HL-60/S4 (cell line): ENCODE results near the gene ABLIM1.

Experiments
- in situ Hi-C: fragments of 300-500 bp; cut with MboI; formaldehyde crosslinking; loops from 2 replicates; pipeline ENCODE4 v1.14.3; 2022; ENCODE audit warnings: low sequenced_read_pairs

The ABLIM1 gene

DNA sequence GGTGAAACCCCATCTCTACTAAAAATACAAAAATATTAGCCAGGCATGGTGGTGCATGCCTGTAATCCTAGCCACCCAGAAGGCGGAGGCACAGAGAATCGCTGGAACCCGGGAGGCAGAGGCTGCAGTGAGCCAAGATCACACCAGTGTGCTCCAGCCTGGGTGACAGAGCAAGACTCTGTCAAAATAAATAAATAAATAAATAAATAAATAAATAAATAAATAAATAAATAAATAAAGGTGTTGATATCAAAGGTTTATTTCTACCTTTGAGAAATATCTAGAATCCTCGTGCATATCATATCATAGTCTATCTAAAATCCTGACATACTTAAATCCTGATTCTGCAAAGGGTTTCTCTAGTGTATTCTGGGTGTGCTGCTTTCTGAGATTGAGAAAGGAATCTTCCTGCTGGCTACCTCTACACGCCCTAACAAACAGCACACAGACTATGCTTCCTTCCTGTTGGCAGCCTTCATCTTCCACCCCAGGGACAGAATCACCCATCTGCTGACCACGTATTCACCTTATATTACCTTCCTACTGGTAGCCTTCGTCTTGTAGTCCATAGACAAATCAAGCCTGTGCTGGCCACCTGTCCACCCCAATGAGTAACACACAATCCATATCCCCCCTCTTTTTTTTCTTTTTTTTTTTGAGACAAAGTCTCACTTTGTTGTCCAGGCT lies 8.7 kb downstream of the ABLIM1 start:
- in situ Hi-C loops: no loop called here

DNA sequence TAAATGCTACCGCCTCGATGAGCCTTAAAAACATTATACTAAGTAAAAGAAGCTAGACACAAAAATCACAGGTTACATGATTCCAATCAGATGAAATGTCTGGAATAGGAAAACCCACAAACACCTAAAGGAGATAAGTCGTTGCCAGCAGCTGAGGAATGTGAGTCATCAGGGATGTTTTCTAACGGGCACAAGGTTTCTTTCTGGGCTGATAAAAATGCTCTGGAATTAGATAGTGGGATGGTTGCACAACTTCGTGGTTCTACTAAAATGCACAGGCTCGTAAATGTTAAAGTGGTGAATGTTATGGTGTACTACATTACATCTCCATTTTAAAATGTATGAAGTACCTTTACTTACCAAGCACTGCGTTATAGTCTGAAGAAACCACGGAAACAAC lies 9.7 kb downstream of the ABLIM1 start:
- in situ Hi-C loops: no loop called here

DNA sequence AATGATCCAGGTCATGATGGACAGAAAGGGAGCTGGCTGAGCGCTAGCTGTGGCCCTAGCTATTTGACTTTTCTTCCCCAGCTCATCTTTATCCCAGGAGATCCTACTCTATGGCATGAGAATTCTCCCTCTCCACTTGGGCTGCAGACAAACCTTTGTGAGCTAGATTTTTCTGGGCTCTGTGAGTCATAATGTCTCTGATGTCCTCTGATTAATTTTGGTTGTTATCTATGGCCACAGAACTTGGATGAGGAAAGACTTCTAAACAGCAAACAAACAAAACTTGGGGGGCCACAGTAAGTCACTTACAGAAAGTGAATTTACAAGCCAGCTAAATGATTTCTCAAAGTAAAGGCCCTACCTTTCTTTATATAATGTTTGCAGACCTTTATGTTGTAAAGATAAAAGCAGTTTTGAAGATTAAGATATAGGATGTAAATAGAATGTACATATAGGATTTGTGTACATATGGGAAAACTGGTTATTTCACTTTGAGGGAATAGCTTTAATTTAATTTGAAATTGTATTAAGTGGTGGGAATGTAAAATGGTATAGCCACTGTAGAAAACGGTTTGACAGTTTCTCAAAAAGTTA lies 10.4 kb downstream of the ABLIM1 start:
- in situ Hi-C loops: no loop called here

DNA sequence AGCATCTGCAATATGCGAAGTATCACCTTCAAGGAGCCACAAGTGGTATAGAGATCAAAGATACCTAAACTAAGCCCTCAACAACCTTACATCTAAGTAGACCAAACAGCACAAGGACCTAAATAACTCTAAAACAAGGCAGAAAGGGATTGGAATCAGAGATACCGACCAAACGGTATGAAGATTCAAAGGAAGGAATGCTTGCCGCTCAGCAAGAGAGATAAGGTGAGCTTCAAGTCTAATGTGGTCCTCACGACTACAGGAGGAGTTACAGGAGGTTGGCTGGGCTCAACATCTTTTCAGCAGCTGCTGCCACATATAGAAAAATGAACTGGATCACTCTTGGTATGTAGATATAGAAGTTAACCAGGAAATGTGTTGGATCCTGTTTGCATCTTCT lies 11.6 kb downstream of the ABLIM1 start:
- in situ Hi-C loops: no loop called here

DNA sequence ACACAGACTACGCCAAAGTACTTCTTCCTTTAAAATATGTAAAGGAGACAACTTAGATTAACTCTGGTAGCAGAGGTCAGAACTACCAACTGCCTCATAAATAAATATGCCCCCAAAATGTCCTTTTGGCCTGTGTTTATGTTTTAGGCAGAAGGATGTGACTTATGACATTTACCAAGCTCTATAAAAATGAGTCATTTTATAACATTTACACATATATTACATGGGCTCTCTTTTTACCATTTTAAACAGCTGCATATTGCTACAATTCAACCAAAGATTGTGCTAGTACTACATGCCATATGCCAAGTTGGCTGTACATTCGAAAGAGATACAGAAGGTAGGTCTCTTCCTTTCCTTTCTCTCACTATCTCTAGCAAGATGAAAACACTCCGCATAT lies 12.4 kb downstream of the ABLIM1 start:
- in situ Hi-C loops: no loop called here

DNA sequence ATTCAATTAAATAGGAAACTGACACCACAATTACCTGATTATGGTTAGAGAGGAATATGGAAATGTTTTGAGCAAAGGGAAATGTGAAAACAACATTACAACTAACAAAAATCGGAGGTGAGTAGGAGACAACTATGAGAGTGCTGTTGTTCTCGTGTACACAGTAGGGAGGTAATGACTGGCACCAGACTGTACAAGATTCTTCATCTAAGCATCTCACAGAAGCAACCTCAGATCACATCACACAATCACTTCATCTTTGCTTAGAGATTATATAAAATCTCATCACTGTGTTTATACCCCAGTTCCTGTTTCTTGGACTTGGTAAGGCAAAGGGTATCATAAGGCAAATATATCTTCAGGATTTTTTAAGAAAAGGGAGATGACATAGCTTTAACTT lies 14.9 kb downstream of the ABLIM1 start:
- in situ Hi-C loops: no loop called here

DNA sequence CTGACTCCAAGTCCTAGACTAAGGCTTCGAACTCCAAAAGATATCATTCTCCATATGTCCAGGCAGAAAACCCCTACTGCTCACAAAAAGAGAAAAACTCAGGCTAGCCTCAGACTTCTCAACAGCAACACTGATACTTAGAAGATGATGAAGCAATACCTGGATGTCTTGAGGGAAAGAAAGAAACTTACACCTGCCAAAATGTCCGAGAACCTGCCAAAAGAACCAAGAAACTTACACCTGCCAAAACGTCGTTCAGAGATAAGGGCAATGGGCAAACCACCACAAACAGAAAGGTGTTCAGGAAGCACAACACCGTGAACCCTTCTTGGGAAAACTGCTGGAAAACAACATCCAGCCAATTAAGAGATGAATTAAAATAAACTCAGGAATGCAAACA lies 15.3 kb downstream of the ABLIM1 start:
- in situ Hi-C loops: no loop called here

DNA sequence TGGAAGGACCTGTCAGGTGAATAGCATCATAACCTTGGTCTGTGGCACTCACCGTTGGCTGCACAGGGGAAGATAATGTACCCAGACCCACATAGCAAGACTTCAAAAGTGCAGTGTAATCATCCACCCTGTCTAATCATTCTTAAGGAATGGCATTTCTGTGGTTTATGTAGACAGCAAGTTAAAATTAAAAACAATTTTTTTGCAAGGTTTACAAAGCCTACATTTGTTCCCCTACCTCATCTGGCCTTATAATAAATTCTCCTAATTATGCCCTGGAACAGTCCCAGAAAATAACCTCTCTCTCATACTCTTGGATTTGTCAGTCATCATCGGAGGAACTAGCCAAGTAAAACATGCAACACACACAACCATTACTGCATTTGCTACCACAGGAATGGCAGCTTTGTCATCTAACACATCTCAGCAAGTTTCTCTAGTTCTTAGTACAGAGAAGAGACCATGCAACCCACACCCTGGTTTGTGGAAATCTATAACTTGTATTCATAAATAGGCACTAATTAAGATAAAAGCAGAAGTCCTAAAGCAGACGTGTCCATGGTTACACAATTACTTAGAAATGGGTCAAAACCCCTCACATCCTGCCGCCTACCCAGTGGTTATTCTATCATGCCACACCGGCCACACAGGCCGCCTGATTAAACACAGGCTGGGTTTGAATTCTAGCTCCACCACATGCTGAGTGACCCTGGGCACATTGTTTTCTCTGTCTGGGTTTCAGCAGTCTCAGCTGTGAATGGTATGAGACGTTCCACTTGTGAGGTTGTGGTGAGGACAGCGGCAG lies 19.1 kb downstream of the ABLIM1 start:
- in situ Hi-C loops: no loop called here

DNA sequence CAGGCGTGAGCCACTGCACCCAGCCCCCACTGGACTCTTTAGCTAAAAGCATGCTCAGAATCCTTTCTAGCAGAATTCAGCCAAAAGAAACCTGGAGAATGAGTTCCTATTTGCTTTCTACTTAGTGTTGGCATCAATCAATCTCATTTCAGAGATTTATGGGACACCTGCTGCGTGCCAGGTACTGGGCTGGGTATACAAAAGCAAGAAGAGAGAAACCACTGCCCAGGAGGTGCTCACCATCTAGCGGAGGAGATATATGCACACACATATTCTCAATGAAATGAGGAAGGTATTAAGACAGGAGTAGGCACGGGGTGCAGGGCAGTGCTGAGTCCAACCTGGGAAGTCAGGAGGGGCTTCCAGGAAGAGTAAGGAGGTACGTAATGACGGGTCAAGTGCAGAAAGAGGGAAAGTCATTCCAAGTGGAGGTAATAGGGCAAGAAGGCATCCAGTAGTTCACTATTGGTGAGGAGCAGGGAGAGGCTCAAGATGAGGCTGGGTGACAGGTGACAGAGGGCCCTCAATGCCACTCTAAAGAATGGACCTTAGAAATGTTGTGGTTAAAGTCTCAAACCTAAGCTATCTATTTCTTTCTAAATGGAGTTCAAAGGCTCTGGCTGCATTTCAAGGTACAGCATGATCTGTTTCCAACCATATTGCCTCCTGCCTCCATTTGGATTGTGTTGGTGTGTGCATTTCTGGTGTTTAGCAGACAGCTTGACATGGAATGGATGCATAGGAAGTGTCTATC lies 22.1 kb downstream of the ABLIM1 start:
- in situ Hi-C loops: no loop called here

DNA sequence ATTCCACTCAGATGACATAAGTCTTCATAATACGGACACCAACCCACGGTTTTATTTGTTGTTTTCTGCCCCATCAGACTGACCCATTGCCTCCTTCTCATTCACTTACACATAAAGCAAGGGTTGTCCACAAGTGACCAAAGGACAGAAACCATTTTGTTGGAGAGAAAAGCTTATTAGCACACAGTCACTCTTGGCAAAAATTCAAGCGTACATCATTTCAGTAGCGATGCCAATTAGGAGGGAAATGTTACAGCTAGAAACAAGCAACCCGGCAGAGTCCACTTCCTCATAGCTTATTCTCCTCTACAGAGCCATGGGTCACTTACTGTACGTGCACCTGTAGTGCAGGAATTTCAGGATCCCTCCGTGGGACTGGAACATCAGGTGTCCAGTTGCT lies 23.0 kb downstream of the ABLIM1 start:
- in situ Hi-C loops: no loop called here

DNA sequence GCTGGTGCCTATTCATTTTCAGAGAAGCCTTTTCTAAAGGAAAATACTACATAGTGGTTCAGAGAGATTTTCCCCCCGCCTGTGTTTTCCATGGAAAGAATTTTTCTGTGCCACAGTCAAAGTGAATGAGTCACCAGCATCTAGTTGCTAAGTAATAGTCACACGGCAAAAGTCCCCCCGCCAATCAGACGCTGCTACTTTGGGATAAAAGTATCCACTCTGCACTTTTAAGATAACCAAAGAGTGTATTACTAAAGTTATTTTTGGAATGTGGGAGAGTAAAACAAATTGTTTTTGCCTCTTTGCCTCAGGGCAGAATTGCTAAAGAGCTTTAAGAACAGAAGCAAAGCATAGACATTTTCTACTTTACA lies 23.5 kb downstream of the ABLIM1 start:
- in situ Hi-C loops: no loop called here

DNA sequence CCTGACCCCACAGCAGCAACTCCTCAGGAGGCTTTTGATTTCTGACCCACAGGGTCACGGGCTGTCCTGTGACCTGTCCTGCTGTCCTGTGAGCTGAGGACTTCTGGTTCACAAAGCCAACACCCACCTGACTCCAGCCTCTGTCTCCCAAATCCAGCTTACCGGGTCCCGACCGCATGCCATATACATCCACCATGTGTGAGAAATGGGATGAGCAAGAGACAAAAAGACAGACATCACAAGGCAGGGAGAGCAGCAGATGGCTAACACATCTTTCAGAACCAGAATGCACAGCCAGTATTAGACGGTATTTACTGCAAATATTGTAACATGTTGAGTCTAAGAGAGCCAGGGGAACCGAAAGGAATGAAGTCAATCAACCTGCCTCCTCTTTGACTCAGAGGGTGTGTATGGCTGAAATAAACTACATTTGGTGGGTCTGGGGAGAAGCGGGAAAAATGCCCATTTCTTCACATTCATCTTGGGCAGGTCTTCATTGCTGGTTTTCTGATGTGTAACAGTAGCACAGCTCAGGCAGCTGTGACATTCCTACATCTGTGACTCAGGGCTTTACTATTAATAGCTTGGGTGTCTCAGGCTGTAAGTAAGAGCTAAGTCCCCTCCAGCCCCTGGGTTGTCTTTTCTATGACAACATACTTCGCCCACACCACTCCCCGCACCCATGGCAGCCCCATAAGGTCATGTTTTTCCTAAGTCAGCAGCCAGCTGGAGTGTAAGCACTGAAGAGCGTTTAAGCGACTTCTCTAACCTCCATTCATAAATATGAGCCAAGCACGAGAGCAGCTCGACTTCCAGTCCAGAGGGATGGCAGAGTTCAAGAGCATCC lies 25.0 kb downstream of the ABLIM1 start:
- in situ Hi-C loops: no loop called here

DNA sequence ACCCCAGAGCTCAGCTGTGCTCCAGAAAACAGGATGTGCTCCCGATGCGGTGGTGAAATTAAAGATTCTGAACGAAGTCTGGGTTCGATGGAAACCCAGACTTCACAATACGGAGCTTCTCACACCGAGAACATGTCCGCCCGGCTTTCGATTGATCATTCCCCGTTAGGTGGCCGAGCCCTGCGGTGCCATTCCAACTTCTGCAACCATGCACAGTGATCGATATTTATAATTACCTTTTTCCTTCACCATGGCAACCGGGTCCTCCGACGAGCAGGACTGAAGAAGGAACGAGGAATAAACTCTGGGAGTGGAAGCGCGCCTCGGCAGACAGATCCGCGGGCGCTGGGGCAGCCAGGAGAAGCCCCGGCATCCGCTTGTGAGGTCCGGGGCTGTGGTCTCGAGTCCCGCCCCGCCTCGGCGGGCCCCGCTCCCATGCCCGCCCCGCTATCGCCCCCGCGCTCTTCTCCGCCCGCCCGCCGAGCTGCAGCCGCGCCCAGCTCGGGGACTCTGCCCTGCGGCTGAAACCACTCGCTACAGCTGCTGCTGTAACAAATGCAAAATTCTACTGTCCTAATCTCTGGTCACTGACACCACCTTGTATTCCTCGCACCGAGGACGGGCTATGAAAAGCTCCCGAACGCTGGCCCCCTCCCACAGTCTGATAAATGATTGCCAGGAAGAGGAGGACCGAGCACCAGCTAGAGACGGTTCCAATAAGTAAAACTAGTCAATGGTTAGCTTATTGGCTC lies 26.2 kb downstream of the ABLIM1 start:
- in situ Hi-C loops: no loop called here

DNA sequence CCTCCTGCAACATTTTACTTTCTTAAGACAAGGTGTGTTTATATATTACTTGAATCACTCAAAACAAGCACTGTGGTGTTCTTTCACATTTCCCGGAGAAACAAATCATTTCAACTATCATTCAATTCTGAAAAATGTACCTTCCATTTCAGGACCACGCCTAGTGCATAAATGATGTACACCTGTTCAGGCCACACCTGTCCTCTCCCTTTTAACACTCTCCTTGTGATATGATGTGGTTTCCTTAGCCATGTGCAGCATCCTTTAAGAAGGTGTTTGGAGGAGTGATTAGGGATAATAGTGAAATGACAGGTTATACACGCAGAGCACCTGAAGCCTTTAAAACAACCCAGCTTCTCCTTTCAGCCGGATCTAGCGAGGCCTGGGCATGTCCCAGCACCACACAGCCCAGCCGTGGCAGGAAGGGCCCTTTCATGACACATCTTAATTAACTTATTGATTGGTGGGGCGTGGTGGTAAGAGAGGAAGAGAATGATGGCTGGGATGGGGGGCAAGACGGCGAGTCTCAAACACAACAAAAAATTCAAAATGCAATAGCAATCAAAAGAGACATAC lies 26.9 kb downstream of the ABLIM1 start:
- in situ Hi-C loops: no loop called here

DNA sequence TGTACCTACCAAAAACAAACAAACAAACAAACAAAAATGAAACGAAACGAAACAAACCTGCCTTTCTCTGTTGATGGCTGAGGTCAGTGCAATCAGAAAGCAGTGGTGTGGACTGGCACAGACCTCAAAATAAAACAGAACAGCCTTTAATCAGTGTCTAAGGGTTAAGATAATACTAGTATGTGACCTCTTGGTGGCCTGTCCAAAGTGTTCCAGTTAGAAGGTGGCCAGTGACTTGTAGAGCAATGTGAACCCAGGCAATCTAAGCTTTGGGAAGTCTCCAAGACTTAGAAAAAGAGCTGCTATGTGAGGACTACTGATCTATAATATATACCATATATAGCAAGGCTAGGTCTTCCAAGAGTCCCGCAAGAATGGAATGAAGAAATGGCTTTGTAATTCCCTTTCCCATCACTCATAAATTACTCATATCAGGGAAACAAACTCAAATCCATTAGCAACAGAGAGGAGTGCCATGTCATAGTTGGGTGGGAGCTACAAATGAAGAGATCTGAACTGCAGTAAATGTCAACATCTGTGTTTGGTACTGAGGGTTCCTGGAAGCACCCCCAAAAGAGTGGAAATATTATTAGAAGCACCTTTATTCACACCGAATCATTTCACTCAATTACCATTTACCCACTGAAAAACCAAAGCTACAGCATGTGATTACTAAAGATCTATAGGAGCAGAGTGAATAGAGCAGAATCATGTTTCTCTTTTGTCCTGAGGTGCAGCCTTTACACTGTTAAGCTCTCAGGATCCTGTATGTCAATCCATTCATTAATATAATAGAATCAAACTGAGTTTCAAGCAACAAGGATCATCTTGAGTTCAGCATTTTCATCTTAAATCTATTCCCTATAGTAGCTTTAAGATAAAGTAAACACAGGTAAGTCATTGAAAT lies 28.0 kb downstream of the ABLIM1 start:
- in situ Hi-C loops: no loop called here

DNA sequence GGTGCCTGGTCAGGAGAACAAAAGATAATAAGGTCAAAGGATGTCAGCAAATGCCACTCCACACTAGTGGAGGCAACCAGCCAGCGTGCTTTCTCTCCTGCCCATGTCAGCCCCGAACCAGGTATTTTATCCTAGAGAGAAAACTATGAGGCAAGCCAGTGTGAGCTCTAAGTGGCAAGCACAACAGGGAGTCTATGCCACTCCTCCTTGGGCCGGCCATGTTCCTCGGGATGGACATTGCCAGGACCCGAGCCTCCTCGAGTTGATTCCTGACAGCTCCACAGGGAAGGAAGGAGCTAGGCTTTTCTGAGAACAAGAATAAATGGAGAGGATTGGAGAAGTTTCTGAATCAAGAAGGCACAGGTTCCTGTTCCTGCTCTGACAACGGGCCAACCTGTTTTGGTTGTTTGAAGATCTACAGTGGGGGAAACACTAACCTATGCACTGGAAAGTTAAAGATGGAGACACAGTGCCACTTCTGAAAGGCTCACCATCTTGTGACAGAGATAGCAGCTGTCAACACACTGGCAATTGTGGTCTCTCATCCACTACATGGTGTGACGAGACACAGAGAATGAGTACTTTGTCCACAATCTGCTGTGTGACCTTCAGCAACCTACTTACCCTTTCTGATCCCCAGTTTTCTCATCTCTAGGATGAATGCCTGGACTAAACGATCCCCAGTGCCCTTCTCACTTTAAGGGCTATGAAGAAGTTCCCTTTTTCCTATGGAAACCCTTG lies 28.8 kb downstream of the ABLIM1 start:
- in situ Hi-C loops: no loop called here

DNA sequence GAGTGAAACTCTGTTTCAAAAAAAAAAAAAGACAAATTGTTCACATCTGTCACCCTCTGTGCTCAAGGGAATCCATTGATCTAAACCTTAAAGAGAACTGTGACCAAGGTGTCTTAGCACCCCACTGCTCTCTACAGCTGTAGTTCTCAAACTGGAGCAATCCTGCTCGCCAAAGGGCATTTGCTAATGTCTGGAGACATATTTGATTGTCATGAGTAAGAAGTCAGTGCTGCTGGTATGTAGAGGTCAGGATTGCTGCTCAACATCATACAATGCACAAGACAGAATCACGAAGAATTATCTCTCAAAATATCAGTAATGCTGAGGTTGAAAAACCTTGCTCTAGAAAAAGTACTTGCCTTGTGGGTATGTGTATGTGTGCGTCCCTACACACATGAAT lies 30.0 kb downstream of the ABLIM1 start:
- in situ Hi-C loops: no loop called here

DNA sequence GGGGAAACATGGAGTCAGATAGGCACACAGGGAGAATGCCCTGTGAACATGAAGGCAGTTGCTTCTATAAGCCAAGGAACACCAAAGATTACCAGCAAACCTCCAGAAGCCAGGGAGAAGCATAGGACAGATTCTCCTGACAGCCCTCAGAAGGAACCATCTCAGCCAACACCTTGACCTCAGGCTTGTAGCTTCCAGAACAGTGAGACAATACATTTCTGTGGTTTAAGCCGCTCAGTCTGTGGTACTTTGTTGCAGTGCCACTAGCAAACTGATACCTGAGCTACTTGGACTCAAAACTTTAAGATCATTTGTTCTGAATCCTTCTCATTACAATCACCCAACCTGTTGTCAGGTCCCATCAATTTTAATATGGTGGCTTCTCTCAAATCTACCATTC lies 31.2 kb downstream of the ABLIM1 start:
- in situ Hi-C loops: no loop called here
